Ascending aorta (tissue), 2 donors: ENCODE data around the gene FAM221B. TPM values are rescaled to one million over a fixed set of nuclear protein-coding genes. Genes with fewer than 3 reads are reported as not detected.
A peak's percentile ranks its signal among the peaks of the same experiment; 100 is the strongest.

Experiments
- DNase-seq, 2 donors: peaks; one replicate each; pipeline ENCODE4 v3.0.0-alpha.2; 2019; ENCODE audit warnings: low spot score in 2 of 2
- H3K27ac ChIP-seq, 2 donors: fragments of 200-600 bp; sonication (generic); one replicate each; pipeline ENCODE4 v1.5.1; 2016 to 2017; ENCODE audit warnings: mild to moderate bottlenecking in 1 of 2
- H3K27me3 ChIP-seq: fragments of 200-600 bp; sonication (generic); one replicate; pipeline ENCODE4 v1.5.1; 2017
- H3K36me3 ChIP-seq, 2 donors: fragments of 200-600 bp; sonication (generic); one replicate each; pipeline ENCODE4 v1.5.1; 2016
- H3K4me1 ChIP-seq, 2 donors: fragments of 200-600 bp; sonication (generic); one replicate each; pipeline ENCODE4 v1.5.1; 2016 to 2017; ENCODE audit warnings: mild to moderate bottlenecking in 1 of 2
- H3K4me3 ChIP-seq, 2 donors: fragments of 200-600 bp; sonication (generic); one replicate each; pipeline ENCODE4 v1.5.1; 2016 to 2017; ENCODE audit warnings: mild to moderate bottlenecking in 1 of 2
- H3K9me3 ChIP-seq, 2 donors: fragments of 200-600 bp; sonication (generic); one replicate each; pipeline ENCODE4 v1.5.1; 2016
- intact Hi-C: fragments of 100-400 bp; cut with DNase I; formaldehyde crosslinking; loops from one replicate; pipeline ENCODE4 v1.15.1; 2023
- total RNA-seq: library from RNA; depleted of rRNA; stranded (reverse); fragments of >200 nt; gene quantifications from one replicate; pipeline ENCODE4 v1.1.0, GENCODE V29; 2016
- TF ChIP-seq, protein P1 (sequence below), 3 experiments: fragments of 200-600 bp in 2 of 3; fragments of 450-650 bp in 1 of 3; sonication (generic) in 2 of 3; IDR thresholded peaks; one replicate each; pipeline ENCODE4 v1.5.1; 2016 to 2019; ENCODE audit warnings: antibody characterized with exemption in 3 of 3, mild to moderate bottlenecking in 1 of 3, moderate library complexity in 1 of 3

Gene FAM221B
- total RNA-seq, 1 donor from 2014 or later, result not detected

DNA sequence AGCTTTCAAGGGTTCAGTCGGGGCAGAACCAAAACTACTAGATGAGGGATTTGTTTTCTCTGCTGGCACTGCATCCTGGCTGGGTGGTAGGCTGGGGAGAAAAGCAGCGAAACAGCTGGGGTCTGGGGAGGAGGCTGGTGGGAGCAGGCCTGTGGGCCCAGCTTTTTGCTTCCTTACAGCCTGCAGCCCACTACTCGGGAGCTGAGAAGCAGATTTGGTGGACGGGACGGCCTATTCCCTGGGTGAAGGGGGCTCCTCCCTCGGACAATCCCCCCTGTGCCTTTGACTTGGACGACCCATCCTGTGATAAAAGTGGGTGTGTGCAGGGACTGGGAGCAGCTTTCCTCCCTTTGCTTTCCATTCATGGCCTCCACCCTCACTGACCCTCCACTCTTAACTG, 28.0 kb downstream of the FAM221B start:
- H3K36me3 ChIP-seq, result peaks cover 26 to 40% of the 10 kb centered on the region in 2 donors
- peaks cover 0 to 4% of the 10 kb centered on the region in 2 donors for H3K4me1 ChIP-seq
- TF ChIP-seq, protein P1, sequence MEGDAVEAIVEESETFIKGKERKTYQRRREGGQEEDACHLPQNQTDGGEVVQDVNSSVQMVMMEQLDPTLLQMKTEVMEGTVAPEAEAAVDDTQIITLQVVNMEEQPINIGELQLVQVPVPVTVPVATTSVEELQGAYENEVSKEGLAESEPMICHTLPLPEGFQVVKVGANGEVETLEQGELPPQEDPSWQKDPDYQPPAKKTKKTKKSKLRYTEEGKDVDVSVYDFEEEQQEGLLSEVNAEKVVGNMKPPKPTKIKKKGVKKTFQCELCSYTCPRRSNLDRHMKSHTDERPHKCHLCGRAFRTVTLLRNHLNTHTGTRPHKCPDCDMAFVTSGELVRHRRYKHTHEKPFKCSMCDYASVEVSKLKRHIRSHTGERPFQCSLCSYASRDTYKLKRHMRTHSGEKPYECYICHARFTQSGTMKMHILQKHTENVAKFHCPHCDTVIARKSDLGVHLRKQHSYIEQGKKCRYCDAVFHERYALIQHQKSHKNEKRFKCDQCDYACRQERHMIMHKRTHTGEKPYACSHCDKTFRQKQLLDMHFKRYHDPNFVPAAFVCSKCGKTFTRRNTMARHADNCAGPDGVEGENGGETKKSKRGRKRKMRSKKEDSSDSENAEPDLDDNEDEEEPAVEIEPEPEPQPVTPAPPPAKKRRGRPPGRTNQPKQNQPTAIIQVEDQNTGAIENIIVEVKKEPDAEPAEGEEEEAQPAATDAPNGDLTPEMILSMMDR (IDR thresholded peaks at IDR 0.05), result no peak
- H3K9me3 ChIP-seq, result no peaks in the 10 kb centered on the region
- H3K4me3 ChIP-seq, result no peak overlapping the region
- H3K27me3 ChIP-seq, result no peaks in the 10 kb centered on the region
- DNase-seq, result peak in 1 of 2 donors; percentile 39
- intact Hi-C loops, result no loop called here
- H3K27ac ChIP-seq, result no peak overlapping the region

DNA sequence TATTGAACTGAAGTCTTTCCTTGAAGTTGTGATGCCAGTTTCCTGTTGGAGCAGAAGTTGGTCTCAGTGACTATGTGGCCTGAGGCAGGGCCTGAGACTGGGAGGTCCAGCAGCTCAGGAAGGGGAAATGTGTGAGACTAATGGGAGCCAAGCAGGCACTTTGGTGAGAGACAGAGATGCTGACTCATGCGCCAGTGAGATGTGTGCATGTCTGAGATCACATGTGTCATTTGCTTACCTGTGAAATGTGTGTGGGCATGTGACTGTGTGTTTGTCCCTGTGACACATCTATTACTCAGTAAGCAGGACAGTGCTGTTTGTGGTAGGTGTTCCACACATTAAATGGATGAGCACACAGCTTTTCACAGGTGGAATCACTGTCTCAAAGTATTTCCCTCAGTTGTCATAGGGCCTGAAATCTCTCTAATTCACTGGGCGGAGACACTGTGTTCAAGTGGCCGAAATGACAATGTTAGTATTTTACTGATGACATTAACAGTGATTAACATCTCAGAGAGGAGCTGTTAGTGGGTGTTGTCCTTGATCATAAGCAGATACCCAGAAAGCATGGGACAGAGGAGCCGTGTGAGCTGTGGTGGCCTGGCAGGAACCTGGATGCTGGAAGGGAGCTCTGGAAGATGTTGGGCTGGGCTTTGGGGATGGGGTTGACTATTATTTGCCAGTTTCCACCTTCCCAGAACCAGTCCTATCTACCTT, 29.7 kb downstream of the FAM221B start:
- no peak overlapping the region for H3K4me3 ChIP-seq
- no peaks in the 10 kb centered on the region for H3K27me3 ChIP-seq
- H3K27ac ChIP-seq, result peak overlapping the region in 1 of 2 donors; percentile 12
- peaks cover 5 to 8% of the 10 kb centered on the region in 2 donors for H3K4me1 ChIP-seq
- peak in 1 of 2 donors; percentile 60 for DNase-seq
- H3K36me3 ChIP-seq, result peaks cover 22 to 34% of the 10 kb centered on the region in 2 donors
- no peaks in the 10 kb centered on the region for H3K9me3 ChIP-seq
- intact Hi-C loops, result no loop called here
- TF ChIP-seq, protein P1 (IDR thresholded peaks at IDR 0.05), result no peak

DNA sequence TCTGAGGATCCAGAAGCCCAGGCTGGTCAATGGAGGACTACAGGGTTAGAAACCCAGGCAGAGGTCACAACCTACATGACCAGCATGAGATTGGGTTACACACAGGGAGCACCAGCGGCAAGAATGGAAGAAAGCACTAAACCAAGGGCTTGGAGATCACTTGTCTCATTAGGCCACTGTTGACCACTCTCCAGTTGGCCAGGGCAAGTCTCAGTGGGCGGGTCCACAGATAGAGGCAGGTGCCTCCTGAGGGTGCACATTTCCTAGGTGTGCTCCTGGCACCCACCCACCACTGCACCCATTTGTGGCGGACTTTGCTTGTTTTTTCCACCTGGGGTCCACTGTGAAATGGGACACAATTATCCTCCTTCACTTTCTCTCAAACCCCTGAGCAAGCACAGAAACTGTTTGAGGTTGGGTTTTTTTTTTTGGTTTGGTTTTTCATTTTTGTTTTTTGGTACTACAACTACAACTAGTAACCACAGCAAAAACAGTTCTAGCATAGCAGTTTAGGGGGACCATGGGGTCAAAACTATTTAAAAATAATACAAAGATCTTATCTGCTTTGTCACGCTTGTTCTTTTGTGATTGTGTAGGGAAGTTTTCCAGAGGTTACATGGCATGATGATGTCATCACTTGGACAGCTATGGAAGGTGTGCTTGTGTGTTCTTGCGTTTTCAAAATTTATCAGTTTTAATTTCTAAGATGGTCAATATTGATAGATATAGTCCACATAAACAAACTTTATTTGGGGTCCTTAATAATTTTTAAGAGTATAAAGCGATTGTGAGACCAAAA, 31.0 kb downstream of the FAM221B start:
- Histone ChIP-seq H3K36me3 (peaks cover 22 to 30% of the 10 kb centered on the region in 2 donors), H3K27me3 (no peaks in the 10 kb centered on the region), H3K9me3 (no peaks in the 10 kb centered on the region), H3K4me1 (peaks cover 5 to 19% of the 10 kb centered on the region in 2 donors), H3K27ac (peak overlapping the region; percentile 20 to 38), H3K4me3 (no peak overlapping the region)
- intact Hi-C loops, result no loop called here
- DNase-seq, result peak in 1 of 2 donors; percentile 13
- TF ChIP-seq, protein P1 (IDR thresholded peaks at IDR 0.05), result no peak

DNA sequence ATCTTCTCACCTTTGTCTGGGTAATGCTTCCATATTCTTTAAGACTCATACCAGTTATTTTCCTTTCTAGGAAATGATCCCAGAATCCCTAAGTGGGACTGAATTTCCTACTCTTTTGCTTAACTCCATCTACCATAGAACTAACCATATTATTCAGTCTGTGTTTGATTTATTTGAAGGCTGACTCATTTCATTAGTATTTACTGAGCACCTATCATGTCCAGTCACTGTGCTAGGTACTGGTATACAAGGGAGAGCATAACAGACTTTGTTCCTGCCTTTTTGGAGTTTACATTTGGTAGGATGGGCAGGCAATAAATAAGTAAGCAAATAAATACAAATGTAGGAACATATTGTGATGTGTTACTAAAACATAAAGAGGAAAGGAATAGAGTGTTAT, 32.8 kb downstream of the FAM221B start:
- Histone ChIP-seq H3K4me3 (no peak overlapping the region), H3K9me3 (no peaks in the 10 kb centered on the region), H3K27me3 (no peaks in the 10 kb centered on the region), H3K36me3 (peaks cover 12% of the 10 kb centered on the region in 2 donors), H3K4me1 (peaks cover 5 to 29% of the 10 kb centered on the region in 2 donors), H3K27ac (no peak overlapping the region)
- no peak for DNase-seq
- intact Hi-C loops, result no loop called here
- TF ChIP-seq, protein P1 (IDR thresholded peaks at IDR 0.05), result no peak

DNA sequence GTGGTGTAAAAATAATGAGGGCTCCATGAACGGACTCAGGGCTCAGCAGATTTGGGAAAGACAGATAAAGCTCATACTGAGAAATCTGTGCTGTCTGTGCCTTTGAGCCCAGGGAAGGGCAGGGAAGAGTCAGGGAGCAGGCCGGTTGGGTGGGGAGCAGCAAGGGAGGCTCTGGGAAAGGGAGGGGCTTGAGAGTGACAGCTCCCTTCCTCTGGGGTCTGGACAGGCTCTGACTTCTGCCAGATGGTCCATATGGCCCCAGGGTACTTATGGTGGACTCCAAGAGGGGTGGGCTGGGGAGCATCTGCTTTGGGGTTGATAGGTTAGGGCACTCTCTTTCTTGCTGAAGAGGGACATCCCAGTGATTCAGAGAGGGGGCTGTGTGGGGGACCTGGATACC, 35.1 kb downstream of the FAM221B start:
- Histone ChIP-seq H3K4me1 (peaks cover 5 to 32% of the 10 kb centered on the region in 2 donors), H3K27ac (peak overlapping the region; percentile 81 to 87), H3K36me3 (no peaks in the 10 kb centered on the region), H3K4me3 (peak overlapping the region; percentile 64 to 87), H3K9me3 (no peaks in the 10 kb centered on the region), H3K27me3 (no peaks in the 10 kb centered on the region)
- intact Hi-C loops, result loop anchor here (1.0 to 5.0 kb wide), 2 partner anchors 19 to 154 kb away; partner anchors contain the start of gene SPAG8
- no peak for DNase-seq
- TF ChIP-seq, protein P1 (IDR thresholded peaks at IDR 0.05), result no peak
